T-helper 1 cell (primary cell): ENCODE results near the gene ADORA2A.

ENCODE experiments used
- DNase-seq, 5 donors: peaks; one replicate each; pipeline ENCODE4 v3.0.0-alpha.2; 2012 to 2020
- total RNA-seq, 4 donors: gene quantifications; one replicate each; lab custom pipeline; 2026; lab: John Stamatoyannopoulos, UW

The ADORA2A gene
- 1.7 to 3.2 (median 2.4) reads per million in 4 donors for total RNA-seq

DNA sequence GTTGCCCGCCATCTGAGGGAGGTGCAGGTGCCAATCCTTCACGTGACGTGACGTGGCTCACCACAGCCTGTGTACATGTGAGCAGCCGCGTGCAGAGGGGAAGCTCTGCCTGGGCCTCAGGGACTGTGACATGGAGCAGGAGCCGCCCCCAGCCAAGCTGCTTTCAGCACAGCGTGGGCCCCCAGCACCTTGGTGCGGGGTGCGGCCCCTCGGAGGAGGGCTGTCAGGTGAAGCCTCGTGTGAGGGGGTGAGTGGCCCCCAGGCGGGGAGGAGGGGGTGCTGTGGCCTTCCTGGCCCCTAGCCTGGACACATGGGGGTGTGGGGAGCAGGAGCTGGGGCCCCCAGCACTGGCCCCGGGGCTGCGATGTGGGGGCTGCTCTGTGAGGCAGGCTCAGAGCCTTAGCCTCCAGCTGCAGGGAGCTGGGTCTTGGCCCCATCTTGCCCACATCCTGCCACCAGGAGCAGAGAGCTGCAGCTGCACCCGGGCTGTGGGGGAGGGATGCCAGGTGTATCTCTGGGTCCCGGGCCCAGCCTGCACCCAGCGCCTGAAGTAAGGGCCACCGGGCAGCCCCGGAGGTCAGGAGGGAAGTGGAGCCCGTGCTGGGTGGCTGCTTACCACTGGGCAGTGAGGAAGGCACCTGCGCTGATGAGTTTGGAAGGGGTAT is at the start of gene ADORA2A:
TSS of gene ADORA2A (plus strand) at position 100 of the 665 bp plus-strand sequence. CDS start 5,806 bp downstream, outside the sequence.
- DNase-seq, result peak; percentile 67 to 89 (median 79)

DNA sequence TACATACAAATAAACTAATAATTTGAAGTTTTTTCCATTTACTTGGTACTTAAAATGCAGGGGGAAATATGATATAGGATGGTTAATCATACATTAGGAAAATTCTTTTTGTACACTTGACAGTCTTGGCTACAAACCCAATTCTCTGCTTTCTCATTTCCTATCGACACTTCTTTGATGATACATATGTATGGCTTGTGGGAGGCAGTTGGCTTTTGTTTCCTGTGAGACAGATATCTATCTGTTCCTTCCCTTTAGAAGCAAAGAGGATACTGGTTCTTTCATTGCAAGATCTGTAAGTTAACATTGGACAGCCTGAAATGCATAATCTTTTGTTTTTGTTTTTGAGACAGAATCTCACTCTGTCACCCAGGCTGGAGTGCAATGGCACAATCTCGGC is 47.9 kb upstream of the ADORA2A start:
- DNase-seq, result peak in 1 of 5 donors; percentile 45

DNA sequence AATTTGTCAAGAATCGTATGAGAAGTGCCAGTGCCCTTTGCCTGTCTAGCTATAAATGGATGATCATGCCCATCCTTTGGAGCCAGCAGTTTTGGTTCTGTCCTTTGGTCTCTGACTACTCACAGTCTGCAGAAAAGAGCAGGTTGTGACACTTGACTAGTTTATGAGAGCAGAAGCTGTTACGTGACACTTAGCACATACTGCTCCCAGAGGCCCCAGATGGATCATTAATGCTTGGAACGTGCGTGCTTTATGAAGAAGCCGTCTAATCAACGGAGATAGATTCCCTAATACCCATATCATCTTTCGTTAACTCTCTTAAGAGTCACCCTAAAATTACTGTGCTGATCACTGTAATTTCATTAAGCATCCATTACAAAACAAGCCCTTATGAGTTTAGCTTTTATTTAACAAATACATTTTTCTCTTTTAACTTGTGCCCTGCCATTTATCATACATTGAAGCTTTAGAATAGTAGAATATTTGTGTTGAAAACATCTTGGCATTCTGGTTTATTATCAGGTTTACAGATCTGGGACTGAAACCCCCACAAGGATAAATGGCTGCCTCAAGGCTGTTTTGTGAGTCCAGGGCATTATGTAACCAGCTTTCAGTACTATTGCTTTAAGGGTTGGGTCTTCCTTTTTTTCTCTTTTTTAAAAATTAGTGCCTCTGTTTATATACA is 47.0 kb upstream of the ADORA2A start:
- no peak for DNase-seq

DNA sequence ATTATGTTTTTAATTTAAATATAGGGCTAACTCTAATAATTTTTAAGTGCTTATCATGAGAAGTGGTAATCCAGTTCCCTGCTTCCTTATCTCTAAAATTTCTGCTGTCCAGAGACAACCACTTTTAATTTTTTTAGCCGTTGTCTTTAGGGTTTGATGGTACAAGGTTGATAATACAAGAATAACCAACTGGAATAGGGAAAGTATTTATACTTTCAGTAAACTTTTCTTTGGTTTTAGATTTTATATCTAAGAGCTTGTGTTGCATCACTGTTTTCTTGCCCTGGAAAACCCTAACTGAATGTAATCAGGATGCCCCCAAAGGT is 46.5 kb upstream of the ADORA2A start:
- no peak for DNase-seq

DNA sequence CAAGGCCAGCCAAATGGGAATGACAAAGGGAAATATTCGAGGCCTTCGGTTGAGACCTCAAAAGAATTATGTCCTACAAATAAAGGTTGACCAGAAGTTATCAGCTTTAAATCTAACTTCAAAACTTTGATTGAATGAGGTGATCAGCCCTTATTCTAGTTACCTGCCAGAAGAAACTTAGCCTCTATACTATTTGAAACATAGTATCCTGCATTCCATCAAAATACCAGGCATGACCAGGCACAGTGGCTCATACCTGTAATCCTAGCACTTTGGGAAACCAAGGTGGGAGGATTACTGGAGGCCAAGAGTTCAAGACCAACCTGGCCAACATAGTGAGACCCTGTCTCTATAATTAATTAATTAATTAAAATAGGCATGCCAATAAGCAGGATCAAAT is 44.3 kb upstream of the ADORA2A start:
- DNase-seq, result no peak

DNA sequence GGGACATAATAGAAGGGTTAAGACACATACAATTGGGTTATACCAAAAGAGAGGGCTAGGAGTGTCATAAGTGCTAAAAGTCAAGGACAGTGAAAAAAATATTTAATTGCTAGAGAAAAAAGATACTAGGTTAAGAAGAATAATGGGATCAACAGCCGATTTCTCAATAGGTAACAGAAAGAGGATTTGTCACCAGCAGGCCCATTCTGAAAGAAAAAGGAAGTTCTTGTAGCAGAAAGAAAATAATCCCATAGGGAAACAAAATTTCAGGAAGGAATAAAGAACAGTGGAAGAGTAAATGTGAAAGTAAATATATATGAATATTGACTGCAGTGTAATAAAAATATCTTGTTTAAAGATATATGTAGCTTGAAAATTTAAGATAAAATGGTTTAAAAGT is 43.3 kb upstream of the ADORA2A start:
- no peak for DNase-seq

DNA sequence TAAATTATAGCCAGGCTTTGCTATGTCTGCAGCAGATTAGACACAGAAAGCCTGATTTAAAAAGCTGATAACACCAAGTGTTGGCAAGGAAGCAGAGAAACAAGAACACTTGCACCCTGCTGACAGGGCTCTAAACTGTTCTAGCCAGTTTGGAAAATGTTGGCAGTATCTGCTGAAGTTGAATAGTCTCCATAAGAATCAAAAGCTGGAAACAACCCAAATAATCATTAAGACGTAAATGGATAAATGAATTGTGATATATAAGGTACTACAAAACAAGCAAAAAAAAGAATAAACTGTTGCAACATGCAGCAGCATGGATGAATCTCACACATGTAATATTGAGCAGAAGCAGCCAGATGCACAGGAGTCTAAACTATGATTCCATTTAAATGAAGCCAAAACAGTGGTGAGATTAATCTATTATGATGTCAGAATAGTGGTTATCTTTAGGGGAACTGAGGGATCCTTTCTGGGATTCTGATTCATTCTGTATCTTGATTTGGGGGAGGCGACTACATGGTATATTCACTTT is 40.4 kb upstream of the ADORA2A start:
- DNase-seq, result no peak

DNA sequence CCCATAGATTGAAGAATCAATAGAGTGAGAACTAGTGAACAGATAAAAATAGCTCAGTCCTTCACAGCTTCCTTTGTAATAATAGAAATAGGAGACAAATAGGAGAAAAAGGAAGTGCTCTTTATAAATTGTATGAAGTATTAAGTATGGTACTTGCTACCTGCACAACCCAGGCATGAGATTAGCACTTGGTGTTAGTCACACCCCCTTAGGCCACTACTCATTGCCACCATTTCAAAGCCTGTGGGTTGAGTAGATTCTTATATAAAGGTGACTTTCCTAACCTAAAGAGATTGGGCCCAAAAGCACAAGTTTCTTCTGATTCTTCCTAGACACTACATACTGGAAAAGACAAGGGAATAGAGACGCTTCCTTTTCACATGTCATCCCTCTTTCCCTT is 37.7 kb upstream of the ADORA2A start:
- no peak for DNase-seq

DNA sequence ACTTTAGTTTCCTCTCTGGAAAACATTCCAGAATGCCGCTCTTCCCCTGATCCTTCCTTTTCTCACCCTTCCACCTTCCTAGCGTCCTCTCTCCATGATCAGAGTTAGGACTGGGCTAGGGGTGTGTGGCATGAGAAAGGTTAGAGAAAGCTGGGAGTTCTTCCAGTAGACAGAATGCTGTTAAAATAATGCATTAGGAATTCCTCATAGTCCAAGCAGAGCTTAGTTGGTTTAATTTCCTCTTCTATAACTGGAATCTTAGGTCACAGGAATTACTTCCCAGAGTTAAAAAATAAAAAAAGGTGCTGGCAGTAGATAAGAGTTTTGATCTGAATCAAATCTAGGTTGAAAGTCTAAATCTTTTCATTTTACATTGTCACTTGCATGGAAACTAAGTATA is 37.2 kb upstream of the ADORA2A start:
- DNase-seq, result no peak

DNA sequence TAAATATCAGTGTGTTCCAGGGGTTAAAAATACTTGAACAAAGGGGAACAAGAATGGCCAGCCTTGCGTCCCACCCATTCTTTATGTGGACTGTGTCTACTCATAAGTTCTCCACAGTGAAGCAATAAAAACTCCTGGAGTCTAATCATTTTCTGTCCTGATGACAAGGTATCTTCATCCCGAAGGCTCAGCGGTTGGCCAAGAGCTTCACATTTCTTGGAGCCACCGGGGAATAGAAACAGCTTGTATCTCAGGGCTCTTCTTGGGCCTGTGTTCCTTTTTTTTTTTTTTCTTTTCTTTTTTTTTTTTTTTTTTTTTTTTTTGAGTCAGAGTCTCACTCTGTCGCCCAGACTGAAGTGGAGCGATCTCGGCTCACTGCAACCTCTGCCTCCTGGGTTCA is 36.8 kb upstream of the ADORA2A start:
- DNase-seq, result no peak

DNA sequence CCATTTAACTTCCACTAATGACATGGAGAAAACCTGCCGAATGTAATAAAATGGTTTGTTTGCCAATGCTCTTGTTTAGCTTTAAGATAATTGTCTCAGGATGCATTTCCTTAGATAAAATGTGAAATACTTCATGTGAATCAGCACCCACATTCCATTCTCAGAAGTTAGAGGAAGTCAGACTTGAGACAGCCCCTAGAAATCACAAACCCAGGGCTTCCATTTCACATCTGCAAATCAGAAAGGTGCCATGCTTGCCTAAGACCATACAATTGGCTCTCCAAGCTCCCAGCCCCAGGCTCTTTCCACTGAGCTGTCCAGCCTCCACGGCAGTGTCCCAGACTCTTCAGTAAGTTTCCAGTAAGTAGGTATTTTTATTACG is 35.6 kb upstream of the ADORA2A start:
- DNase-seq, result no peak

DNA sequence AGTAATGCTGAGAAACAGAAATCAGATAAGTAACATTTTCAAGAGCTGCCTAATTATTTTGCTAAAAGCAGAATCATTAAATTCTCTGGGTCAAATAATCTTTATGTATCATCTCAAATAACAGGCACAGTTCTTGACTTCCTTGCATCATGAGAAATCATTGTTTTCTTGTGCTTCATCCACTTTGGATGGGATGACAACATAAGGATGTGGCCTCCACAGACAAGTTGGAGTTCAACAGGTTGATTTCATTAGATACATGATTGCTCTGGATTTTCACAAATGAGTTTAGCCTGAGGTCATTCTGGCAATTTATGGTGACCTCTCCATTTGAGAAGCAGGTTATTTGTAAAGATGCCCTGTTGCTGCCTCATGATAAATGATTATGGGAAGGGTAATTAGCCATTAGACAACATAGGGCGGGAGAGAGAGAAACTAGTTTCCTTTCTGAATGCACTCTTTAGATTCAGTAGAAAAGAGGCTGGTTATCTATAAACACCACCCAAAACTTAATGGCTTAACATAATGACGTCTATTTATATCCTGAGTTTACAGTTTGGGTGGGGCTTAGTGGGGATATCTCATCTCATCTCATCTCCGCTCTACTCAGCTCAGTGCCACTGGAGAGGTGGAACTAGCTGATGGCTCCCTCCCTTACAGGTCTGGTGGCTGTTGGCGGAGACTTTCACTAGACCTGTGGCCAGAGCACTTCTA is 35.0 kb upstream of the ADORA2A start:
- DNase-seq, result no peak

DNA sequence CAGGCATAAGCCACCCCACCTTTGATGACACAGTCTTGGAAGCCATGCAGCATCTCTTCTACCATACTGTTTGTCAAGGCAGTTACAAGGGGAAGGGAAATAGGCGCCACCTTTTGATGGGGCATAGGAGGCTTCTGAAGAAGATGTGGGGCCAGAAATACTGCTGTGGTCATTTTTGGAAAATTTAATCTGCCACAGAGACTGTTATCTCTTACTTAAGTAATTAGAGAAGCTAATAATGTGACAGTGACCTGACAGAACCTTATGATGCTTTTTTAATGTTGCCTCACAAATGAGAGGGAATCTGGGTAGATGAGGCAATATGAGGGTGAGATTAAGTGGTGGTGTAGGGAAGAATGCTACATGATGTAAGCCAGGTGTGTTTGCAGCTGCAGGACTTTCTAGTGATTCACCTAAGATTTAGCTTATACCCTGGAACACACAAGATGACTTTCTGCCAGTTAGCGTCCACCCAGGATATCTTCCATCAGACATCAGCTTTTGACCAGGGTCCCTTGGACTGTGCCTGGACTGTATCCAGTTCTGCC is 34.3 kb upstream of the ADORA2A start:
- DNase-seq, result no peak

DNA sequence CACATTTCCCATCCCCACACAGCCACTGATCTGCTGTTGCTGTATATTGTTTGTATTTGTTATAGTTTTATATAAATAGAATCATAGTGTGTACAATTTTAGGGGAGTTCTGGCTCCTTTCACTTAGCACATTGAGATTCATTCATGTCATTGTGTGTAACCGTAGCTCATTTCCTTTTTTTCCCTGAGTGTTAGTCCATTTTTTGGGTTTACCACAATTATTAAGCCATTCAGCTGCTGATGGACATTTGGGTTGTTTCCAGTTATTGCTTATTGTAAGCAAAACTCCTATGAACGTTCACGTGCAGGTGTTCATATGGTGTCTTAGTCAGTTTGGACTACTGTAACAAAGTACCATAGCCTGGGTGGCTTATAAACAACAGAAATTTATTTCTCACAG is 33.6 kb upstream of the ADORA2A start:
- no peak for DNase-seq

DNA sequence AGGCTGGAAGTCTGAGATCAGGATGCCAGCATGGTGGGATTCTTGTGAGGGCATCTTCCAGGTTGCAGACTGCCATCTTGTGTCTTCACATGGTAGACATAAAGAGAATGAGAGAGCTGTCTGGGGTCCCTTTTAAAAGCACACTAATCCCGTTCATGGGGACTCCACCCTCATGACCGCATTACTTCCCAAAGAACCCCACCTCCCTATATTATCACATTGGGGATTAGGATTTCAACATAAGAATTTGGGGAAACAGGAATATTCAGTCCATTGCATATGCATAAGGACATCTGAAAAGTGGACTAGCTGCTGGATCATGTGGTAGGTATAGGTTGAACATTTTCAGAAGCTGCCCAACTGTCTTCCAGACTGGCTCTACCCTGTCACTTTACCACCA is 33.1 kb upstream of the ADORA2A start:
- DNase-seq, result no peak

DNA sequence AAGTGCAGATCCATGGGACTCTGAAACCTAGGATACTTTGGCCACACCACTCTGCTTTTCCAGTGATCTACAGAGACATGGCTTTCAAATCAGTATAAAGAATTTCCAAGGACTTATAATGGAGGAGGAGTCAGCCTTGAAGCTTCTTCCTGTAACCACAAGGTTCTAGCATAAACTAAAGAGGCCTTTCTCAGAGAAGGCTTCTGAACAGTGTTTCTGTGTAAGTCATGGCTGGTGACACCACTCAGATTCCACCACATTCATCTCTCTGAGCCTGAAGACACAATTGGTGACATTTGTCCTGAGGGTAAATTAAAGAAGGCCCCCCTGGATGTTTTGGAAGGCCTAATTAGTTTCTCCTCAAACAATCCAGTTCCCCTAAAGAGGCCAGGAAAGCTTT is 29.0 kb upstream of the ADORA2A start:
- DNase-seq, result no peak

DNA sequence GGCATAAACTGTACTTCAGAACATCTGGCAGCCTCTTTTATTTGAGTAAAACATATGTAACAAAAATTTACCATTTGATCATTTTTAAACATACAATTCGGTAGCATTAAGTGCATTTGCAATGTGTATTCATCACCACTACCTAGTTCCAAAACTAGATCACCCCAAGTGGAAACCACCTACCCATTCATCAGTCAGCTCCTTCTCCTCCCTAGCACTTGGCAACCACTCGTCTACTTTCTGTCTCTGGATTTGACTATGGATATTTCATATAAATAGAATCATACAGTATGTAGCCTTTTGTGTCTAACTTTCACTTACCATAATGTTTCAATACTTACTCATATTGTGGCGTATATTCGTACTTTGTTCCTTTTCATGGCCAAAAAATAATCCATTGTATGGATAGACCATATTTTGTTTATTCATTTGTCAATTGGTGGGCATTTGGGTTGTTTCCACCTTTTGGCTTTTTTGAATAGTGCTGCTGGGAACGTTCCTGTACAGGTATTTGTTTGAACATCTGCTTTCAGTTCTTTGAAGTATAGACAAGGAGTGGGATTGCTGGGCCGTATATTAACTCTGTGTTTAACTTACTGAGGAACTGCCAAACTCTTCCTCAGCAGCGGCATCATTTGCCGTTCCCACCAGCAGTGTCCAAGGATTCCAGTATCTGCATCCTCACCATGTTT is 27.2 kb upstream of the ADORA2A start:
- DNase-seq, result no peak

DNA sequence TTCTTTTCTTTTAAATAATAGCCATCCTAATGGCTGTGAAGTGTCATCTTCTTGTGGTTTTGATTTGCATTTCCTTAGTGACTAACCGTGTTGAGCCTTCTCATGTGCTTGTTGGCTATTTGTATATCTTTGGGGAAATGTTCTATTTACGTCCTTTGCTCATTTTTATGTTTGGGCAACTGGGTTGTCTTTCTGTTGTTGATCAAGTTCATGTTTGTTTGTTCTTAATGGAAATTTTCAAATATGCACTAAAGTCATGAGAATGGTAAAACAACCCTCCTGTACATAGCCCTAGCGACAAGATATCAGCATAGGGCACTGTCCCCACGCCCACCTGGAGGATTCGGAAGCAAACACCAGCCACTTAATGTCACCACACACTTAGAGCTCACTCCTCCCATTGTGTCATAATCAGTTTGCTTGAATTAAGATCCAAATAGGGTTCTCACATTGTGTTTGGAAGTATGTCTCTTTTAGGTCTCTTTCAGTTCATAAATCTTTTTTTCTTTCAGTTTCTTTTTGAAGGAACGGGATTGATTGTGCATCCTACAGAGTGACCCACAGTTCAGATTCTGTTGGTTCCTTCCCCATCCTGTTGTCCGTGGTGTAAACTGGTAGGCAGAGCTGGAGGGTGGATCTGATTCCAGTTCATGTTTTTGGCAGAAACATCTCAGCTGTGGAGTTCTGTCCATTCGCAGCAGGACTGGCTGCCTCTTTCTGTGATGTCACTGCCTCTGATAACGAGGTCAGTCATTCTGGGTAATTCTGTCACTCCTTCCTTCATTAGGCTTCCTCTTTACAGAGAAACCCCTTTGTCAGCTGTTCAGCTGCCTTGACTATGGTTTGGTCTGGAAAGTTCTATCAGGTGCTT is 26.4 kb upstream of the ADORA2A start:
- no peak for DNase-seq

DNA sequence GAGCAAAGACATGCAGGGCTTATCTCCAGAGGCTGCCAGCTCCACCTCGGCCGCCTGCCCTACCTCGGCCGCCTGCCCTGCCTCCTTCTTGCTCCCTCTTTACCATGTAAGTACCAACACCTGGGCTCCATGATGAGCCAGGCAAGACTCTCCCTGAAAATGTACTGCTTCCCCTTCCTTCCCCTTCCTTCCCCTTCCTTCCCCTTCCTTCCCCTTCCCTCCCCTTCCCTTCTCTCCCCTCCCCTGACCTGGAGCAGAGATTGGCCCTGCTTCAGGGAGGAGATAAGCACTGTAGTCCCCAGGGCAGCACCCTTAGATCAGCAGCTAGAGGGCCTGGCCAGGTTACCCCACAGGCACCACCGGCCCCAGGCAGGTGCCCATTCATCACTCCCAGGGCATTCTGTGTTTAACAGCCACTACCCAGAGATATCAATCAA is 25.4 kb upstream of the ADORA2A start:
- no peak for DNase-seq

DNA sequence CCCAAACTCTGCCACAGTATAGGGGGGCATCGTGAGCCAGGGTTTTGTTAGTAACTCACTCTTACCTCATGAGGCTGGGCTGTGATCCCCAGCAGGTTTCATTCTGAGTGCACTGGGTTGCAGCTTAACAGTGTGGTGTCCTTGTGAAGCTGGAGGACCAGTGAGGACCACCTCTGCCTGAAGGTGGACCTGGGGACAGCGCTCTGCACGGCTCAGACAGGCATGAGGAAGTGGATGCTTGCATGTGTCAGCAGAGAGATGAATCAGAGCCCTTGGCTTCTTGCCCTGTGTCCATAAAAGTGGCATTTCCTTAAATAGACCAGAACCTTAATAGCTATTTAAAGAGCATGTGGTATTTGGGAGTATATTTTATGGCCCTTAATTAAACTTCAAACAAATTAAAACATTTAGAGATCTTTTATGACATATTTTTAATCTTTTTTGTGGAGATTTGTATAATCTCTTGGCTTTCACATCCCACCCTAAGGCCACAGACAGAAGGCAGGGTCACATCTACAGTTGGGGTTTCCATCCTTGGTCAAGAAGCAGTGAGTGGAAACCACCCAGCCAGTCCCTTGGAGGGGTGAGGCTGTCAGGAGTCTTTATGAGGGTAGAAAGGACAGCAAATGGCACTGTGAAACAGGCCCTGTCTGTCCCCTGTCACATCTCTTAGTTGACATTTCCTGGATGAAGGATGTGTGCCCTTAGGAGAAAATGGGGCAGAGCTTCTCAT is 24.8 kb upstream of the ADORA2A start:
- no peak for DNase-seq

DNA sequence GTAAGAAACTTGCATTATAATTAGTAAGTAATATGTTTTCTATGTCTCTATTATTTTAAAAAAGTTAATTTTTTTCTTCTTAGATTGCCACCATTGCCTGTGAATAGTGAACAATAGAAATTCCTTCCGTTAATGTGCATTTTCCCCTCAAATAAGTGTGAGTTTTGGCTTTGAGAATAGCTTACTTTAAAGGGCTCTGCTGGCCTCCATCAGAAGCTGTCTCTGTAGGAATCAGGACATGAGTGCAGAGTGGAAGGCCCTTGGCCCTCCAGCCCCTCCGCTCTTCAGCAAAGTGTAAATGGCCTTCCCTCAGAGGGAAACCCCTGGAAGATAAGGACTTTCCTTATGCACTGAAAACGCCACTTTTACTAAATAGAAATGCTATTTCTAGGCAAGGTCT is 24.1 kb upstream of the ADORA2A start:
- DNase-seq, result no peak
